Liver (tissue), 9 donors: ENCODE measurements around the gene ENTPD1. TPM values are rescaled to one million over a fixed set of nuclear protein-coding genes. Genes with fewer than 3 reads are reported as not detected.

ENCODE experiments used
- DNase-seq: peaks from one replicate; pipeline ENCODE4 v3.0.0-alpha.2; 2017; ENCODE audit warnings: low spot score
- H3K27ac ChIP-seq, 2 donors: one replicate each; pipeline ENCODE4 v1.7.0; 2013; ENCODE audit warnings: inconsistent platforms in 2 of 2, low read length in 2 of 2, control low read depth in 1 of 2, low read depth in 1 of 2, mild to moderate bottlenecking in 1 of 2
- H3K27me3 ChIP-seq, 4 donors: one replicate each; pipeline versions ENCODE4 v1.6.1 to v1.7.0; 2013; ENCODE audit warnings: low read length in 3 of 4, inconsistent platforms in 1 of 4, mild to moderate bottlenecking in 1 of 4, moderate library complexity in 1 of 4; ENCODE audit not compliant: control insufficient read depth in 4 of 4, insufficient read depth in 4 of 4
- H3K36me3 ChIP-seq, 4 donors: one replicate each; pipeline versions ENCODE4 v1.6.1 to v1.7.0; 2013; ENCODE audit warnings: low read length in 3 of 4, mild to moderate bottlenecking in 3 of 4, low read depth in 1 of 4, moderate library complexity in 1 of 4; ENCODE audit not compliant: control insufficient read depth in 4 of 4, insufficient read depth in 3 of 4
- H3K4me1 ChIP-seq, 4 donors: one replicate each; pipeline versions ENCODE4 v1.6.1 to v1.7.0; 2013; ENCODE audit warnings: low read length in 3 of 4, mild to moderate bottlenecking in 3 of 4, moderate library complexity in 1 of 4; ENCODE audit not compliant: control insufficient read depth in 4 of 4, insufficient read depth in 4 of 4
- H3K4me3 ChIP-seq, 3 donors: one replicate each; pipeline versions ENCODE4 v1.6.1 to v1.7.0; 2013; ENCODE audit warnings: low read length in 3 of 3, control low read depth in 1 of 3, low read depth in 1 of 3, mild to moderate bottlenecking in 1 of 3
- H3K9ac ChIP-seq, 2 donors: one replicate each; pipeline ENCODE4 v1.7.0; 2013; ENCODE audit warnings: low read length in 2 of 2, mild to moderate bottlenecking in 2 of 2, moderate library complexity in 2 of 2, control low read depth in 1 of 2, low read depth in 1 of 2
- H3K9me3 ChIP-seq, 4 donors: one replicate each; pipeline versions ENCODE4 v1.6.1 to v1.7.0; 2013; ENCODE audit warnings: low read length in 3 of 4; ENCODE audit not compliant: control insufficient read depth in 4 of 4
- ATF3 ChIP-seq: IDR thresholded peaks from 2 replicates; pipeline ENCODE4 v1.6.1; 2016; ENCODE audit warnings: antibody characterized with exemption
- CTCF ChIP-seq: fragments of 150-350 bp; IDR thresholded peaks from 2 replicates; pipeline ENCODE4 v1.5.1; 2017; ENCODE audit warnings: improper control_type of control experiment, low read depth, low read length; ENCODE audit not compliant: missing input control
- FOXA1 ChIP-seq: IDR thresholded peaks from 2 replicates; pipeline ENCODE4 v1.6.1; 2016; ENCODE audit warnings: antibody characterized with exemption
- FOXA2 ChIP-seq: IDR thresholded peaks from 2 replicates; pipeline ENCODE4 v1.6.1; 2016; ENCODE audit warnings: antibody characterized with exemption
- GABPA ChIP-seq, 2 donors: IDR thresholded peaks in 1 of 2; conservative IDR thresholded peaks in 1 of 2; 2 replicates each; pipeline ENCODE4 v1.6.1; 2016; ENCODE audit warnings: antibody characterized with exemption in 2 of 2, mild to moderate bottlenecking in 1 of 2, moderate library complexity in 1 of 2
- HNF4A ChIP-seq, 2 donors: conservative IDR thresholded peaks; 2 replicates each; pipeline ENCODE4 v1.6.1; 2016; ENCODE audit warnings: antibody characterized with exemption in 2 of 2, mild to moderate bottlenecking in 2 of 2
- HNF4G ChIP-seq: IDR thresholded peaks from 2 replicates; pipeline ENCODE4 v1.6.1; 2016; ENCODE audit warnings: antibody characterized with exemption
- JUND ChIP-seq, 2 donors: IDR thresholded peaks; 2 replicates each; pipeline ENCODE4 v1.6.1; 2016; ENCODE audit warnings: antibody characterized with exemption in 2 of 2
- MAX ChIP-seq: IDR thresholded peaks from 2 replicates; pipeline ENCODE4 v1.6.1; 2016; ENCODE audit warnings: antibody characterized with exemption
- NR2F2 ChIP-seq: IDR thresholded peaks from 2 replicates; pipeline ENCODE4 v1.6.1; 2016; ENCODE audit warnings: antibody characterized with exemption
- RAD21 ChIP-seq, 2 donors: IDR thresholded peaks; 2 replicates each; pipeline ENCODE4 v1.6.1; 2016; ENCODE audit warnings: antibody characterized with exemption in 2 of 2, mild to moderate bottlenecking in 2 of 2
- REST ChIP-seq: IDR thresholded peaks from 2 replicates; pipeline ENCODE4 v1.6.1; 2016; ENCODE audit warnings: antibody characterized with exemption, mild to moderate bottlenecking
- RXRA ChIP-seq, 2 donors: IDR thresholded peaks; 2 replicates each; pipeline ENCODE4 v1.6.1; 2017 to 2018; ENCODE audit warnings: antibody characterized with exemption in 2 of 2, mild to moderate bottlenecking in 1 of 2
- SP1 ChIP-seq: IDR thresholded peaks from 2 replicates; pipeline ENCODE4 v1.6.1; 2018; ENCODE audit warnings: antibody characterized with exemption, mild to moderate bottlenecking
- TAF1 ChIP-seq: conservative IDR thresholded peaks from 2 replicates; pipeline ENCODE4 v1.6.1; 2016; ENCODE audit warnings: antibody characterized with exemption, mild to moderate bottlenecking
- YY1 ChIP-seq: IDR thresholded peaks from 2 replicates; pipeline ENCODE4 v1.6.1; 2016; ENCODE audit warnings: antibody characterized with exemption, mild to moderate bottlenecking
- ZBTB33 ChIP-seq: IDR thresholded peaks from 2 replicates; pipeline ENCODE4 v1.6.1; 2016; ENCODE audit warnings: antibody characterized with exemption
- WGBS: extraction: QIAGEN DNeasy Blood & Tissue Kit; methylation state at CpG from one replicate; pipeline ENCODE4 v1.1.7; 2013; 5-methylcytosine and 5-hydroxymethylcytosine counted together
- polyA plus RNA-seq, 2 donors: library from polyadenylated mRNA; stranded (reverse) in 1 of 2; unstranded in 1 of 2; fragments of 200-250 nt in 1 of 2; fragments of >200 nt in 1 of 2; fragmentation: Nextera tagmentation in 1 of 2; extraction: Ambion mirVana in 1 of 2; gene quantifications; one replicate each; pipeline versions ENCODE4 v1.2.1 to v1.2.3, GENCODE V29; 2013 to 2015
- total RNA-seq, 2 donors: library from RNA; depleted of rRNA; stranded (reverse); fragments of >200 nt; gene quantifications; one replicate each; pipeline ENCODE4 v1.2.3, GENCODE V29; 2014
- donor health status: healthy.
- donor health status: healthy.
- donor health status: healthy.
- donor health status: healthy.
- donor health status: healthy.

Gene ENTPD1
- total and polyA plus RNA-seq, 4 donors, result 2.1 to 8.0 (median 4.3) TPM

GRCh38 chr10:95742962-95743535, 12.9 kb upstream of the ENTPD1 start:
- no peak overlapping the region for H3K27ac ChIP-seq
- no peaks in the 10 kb centered on the region for H3K27me3 ChIP-seq
- no peak overlapping the region for H3K4me3 ChIP-seq
- no peaks in the 10 kb centered on the region for H3K36me3 ChIP-seq
- TF ChIP-seq YY1, result no peak
- TF ChIP-seq HNF4G, result no peak
- no peak for TF ChIP-seq NR2F2
- TF ChIP-seq CTCF, result no peak
- no peak for TF ChIP-seq REST
- no peak for TF ChIP-seq ATF3
- TF ChIP-seq HNF4A (conservative IDR thresholded peaks at IDR 0.05), result no peak
- TF ChIP-seq RXRA (IDR thresholded peaks at IDR 0.05), result no peak
- no peak for TF ChIP-seq TAF1
- no peak for TF ChIP-seq MAX
- TF ChIP-seq ZBTB33, result no peak
- no peak for TF ChIP-seq JUND (IDR thresholded peaks at IDR 0.05)
- no peak for TF ChIP-seq RAD21 (IDR thresholded peaks at IDR 0.05)
- no peak for TF ChIP-seq GABPA (IDR thresholded peaks at IDR 0.05 in 1 of 2, conservative IDR thresholded peaks at IDR 0.05 in 1 of 2)
- TF ChIP-seq SP1, result no peak
- peaks cover 0 to 3% (median 0%) of the 10 kb centered on the region in 4 donors for H3K9me3 ChIP-seq
- WGBS, result 86% methylated on average over 2 of the region's 2 CpGs
- no peak for DNase-seq
- H3K9ac ChIP-seq, result no peak overlapping the region
- peaks cover 0 to 6% (median 0%) of the 10 kb centered on the region in 4 donors for H3K4me1 ChIP-seq

GRCh38 chr10:95745501-95745900, 10.5 kb upstream of the ENTPD1 start:
- no peaks in the 10 kb centered on the region for H3K27me3 ChIP-seq
- H3K27ac ChIP-seq, result no peak overlapping the region
- H3K4me3 ChIP-seq, result no peak overlapping the region
- peaks cover 0 to 6% (median 0%) of the 10 kb centered on the region in 4 donors for H3K4me1 ChIP-seq
- H3K9me3 ChIP-seq, result peaks cover 0 to 3% (median 0%) of the 10 kb centered on the region in 4 donors
- H3K9ac ChIP-seq, result no peak overlapping the region
- H3K36me3 ChIP-seq, result no peaks in the 10 kb centered on the region
- 74% methylated on average over 2 of the region's 2 CpGs for WGBS
- no peak for DNase-seq
- TF ChIP-seq YY1 (no peak), RXRA (IDR thresholded peaks at IDR 0.05) (no peak), TAF1 (no peak), FOXA1 (no peak), NR2F2 (no peak), SP1 (no peak), JUND (IDR thresholded peaks at IDR 0.05) (no peak), REST (no peak), ZBTB33 (no peak), HNF4A (conservative IDR thresholded peaks at IDR 0.05) (no peak), FOXA2 (no peak), GABPA (IDR thresholded peaks at IDR 0.05 in 1 of 2, conservative IDR thresholded peaks at IDR 0.05 in 1 of 2) (no peak), ATF3 (no peak)
